Motor neuron (in vitro differentiated cells): ENCODE data around the gene CD180. TPM values are rescaled to one million over a fixed set of nuclear protein-coding genes. Genes with fewer than 3 reads are reported as not detected.
"Not testable (repeated sequence)": the region's sequence is repeated elsewhere in the genome, so short reads cannot be mapped to it uniquely, and the experiment has no call there.

ENCODE experiments used
- ATAC-seq, 8 experiments: fragments of 200-7000 bp; cut with Tn5 transposase; replicated peaks in 6 of 8; 2 replicates each; pipeline ENCODE4 v1.8.0; 2021; ENCODE audit warnings: mild to moderate bottlenecking in 8 of 8, moderate library complexity in 8 of 8
- H3K27ac ChIP-seq, 2 donors: fragments of 250-450 bp; sonication (Bioruptor Pico); 2 replicates each; pipeline ENCODE4 v1.9.0; 2021; ENCODE audit warnings: antibody characterized with exemption in 2 of 2, mild to moderate bottlenecking in 2 of 2, moderate library complexity in 1 of 2
- H3K4me1 ChIP-seq, 2 donors: fragments of 250-450 bp; sonication (Bioruptor Pico); replicated peaks in 1 of 2; 2 replicates each; pipeline ENCODE4 v1.6.1; 2021; ENCODE audit warnings: antibody characterized with exemption in 2 of 2, mild to moderate bottlenecking in 2 of 2, moderate library complexity in 1 of 2
- H3K4me3 ChIP-seq, 5 donors: fragments of 250-450 bp; sonication (Bioruptor Pico); 2 replicates each; pipeline ENCODE4 v1.9.0; 2021; ENCODE audit warnings: antibody characterized with exemption in 5 of 5, mild to moderate bottlenecking in 5 of 5, moderate library complexity in 4 of 5
- WGBS, 10 experiments: fragments of 450-650 bp; shearing (Covaris generic); methylation state at CpG; one replicate each; pipeline ENCODE4 v1.0.0; 2022; 5-methylcytosine and 5-hydroxymethylcytosine counted together
- in situ Hi-C, 9 experiments: fragments of 400-800 bp; cut with MboI; loops; one replicate each; pipeline ENCODE4 v1.15.0; 2021; ENCODE audit warnings: low sequenced_read_pairs in 9 of 9, low pct_unique_long_range_greater_than_20kb in 2 of 9; ENCODE audit not compliant: unreplicated experiment in 9 of 9
- total RNA-seq, 8 experiments: library from RNA; unstranded; fragments of 300-600 nt; gene quantifications; 2 replicates each; pipeline versions ENCODE4 v1.2.3 to v1.2.4, GENCODE V29; 2022

CD180 gene
- total RNA-seq, 8 experiments from 2014 or later, result under 0.01 to 13.4 (median 0.24) TPM

DNA sequence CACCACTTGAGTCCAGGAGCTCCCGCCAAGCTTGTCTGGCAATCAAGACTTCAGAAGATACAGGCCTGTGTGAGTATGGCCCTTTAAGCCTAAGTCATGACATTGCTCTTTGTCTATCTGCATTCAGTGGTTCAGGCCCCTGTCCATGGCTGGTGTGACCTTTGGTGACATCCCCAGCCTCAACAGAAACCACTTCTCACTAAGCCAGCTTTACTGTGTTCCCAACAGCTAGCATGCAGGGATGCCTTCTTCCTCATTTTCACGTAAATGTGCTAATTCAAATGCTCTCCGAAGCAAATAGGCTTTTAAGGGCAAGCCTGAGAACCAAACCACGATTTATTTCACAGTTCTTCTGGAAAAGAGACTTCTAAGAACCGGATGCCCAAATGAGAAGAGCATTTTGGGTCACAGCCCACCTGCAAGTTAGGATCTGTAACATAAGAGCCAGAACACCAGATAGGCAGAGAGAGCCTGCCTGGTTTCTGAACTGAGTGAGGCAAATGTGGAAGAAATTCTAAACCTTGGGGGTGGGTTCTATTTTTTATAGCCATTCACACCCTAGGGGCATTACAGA is 14.9 kb downstream of the CD180 start:
- ATAC-seq, result peak in 1 of 8 experiments; percentile 65
- in situ Hi-C loops, result loop anchor here in 1 of 9 experiments (25.0 kb wide), 1 partner anchor 869 kb away; no protein-coding TSS in a partner anchor
- Histone ChIP-seq H3K27ac (no peak overlapping the region), H3K4me1 (peaks cover 20 to 32% of the 10 kb centered on the region in 2 donors), H3K4me3 (no peak overlapping the region)
- WGBS, 10 experiments, result 18 to 64% (median 39%) methylated on average over 2 to 5 of the region's 5 CpGs; no CpG with 5 or more reads in 3 of the 10 experiments

DNA sequence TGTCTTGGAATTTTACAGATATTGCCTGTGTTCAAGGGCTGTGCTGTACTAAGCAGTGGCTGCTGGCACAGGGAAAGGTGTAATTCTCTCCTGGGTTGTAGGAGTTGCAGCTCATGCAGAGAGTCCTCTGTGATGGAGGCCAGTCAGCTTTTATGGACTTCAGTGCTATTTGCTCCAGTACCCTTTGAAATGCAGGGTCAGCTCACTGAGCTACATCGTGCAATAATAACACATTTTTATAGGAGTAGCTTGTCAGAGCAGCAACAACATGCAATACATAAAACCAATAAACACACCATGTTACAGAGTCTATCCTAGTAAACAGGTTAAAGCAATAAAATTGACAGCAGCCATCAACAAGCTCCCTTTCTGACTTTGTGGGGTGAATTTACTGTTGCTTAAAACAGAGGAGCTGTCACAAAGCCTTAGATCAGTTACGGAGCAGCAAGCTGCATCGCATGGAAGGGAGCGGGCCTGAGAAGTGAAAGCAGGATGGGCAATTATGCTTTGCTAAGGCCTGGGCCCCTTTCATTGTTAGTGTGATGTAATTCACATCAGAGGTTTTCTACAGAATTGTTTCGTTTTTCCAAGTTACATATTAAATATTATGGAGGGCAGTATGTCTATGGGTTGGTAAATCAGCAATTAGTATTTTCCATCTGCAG is 16.8 kb downstream of the CD180 start:
- peak in 5 of 8 experiments; percentile 48 to 87 (median 65) for ATAC-seq
- peak overlapping the region in 1 of 2 donors; percentile 30 for H3K27ac ChIP-seq
- 0 to 83% (median 73%) methylated on average over 1 to 5 of the region's 5 CpGs; no CpG with 5 or more reads in 2 of the 10 experiments for WGBS, 10 experiments
- peaks cover 20 to 32% of the 10 kb centered on the region in 2 donors for H3K4me1 ChIP-seq
- no peak overlapping the region for H3K4me3 ChIP-seq
- in situ Hi-C loops, result loop anchor here in 1 of 9 experiments (25.0 kb wide), 1 partner anchor 868 kb away; no protein-coding TSS in a partner anchor

DNA sequence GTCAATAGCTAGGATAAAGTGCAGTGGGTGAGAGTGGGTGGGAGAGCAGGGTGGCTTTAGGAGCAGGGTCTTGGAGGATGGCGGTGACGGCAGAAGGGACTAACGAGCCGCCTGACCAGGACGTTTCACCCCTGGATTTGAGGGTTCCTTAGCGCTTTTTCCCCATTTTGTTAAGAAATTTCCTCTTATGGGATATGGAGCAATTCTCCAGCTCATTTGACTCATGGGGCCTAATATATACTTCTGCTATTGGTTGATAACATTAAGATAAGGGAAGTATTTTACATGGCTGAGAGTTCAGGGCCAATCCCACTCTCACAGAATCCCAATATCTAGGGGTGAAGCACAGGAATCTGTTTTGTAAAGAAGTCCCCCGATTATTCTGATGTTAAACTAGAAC is 17.6 kb downstream of the CD180 start:
- H3K27ac ChIP-seq, result no peak overlapping the region
- peaks cover 20 to 32% of the 10 kb centered on the region in 2 donors for H3K4me1 ChIP-seq
- H3K4me3 ChIP-seq, result no peak overlapping the region
- in situ Hi-C loops, result loop anchor here in 1 of 9 experiments (25.0 kb wide), 1 partner anchor 867 kb away; no protein-coding TSS in a partner anchor
- ATAC-seq, result no peak
- WGBS, 10 experiments, result 40 to 100% (median 84%) methylated on average over 1 to 5 of the region's 7 CpGs; no CpG with 5 or more reads in 4 of the 10 experiments

DNA sequence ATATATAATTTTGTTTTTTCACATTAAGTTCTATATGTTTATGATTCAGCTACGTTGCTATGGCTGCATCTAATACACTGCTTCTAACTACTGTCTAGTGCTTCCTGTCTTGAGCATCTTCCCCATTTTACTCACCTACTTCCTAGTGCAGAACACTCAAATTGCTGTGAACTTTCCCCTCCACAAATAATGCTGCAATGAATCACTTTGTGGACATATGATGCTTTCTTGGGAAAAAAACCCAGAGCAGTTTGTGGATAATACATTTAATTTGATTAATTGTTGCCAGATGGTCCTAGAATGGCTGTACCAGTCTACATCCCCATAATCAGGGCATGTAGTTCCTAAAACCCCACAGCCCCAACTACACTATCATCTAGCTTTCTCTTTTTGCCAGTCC is 18.5 kb downstream of the CD180 start:
- in situ Hi-C loops, result loop anchor here in 1 of 9 experiments (25.0 kb wide), 1 partner anchor 866 kb away; no protein-coding TSS in a partner anchor
- no peak overlapping the region for H3K27ac ChIP-seq
- peaks cover 20 to 32% of the 10 kb centered on the region in 2 donors for H3K4me1 ChIP-seq
- H3K4me3 ChIP-seq, result no peak overlapping the region
- ATAC-seq, result peak in 1 of 8 experiments; percentile 6
- WGBS, 10 experiments, result 11 to 100% (median 25%) methylated on average over 1 of the region's 1 CpG; no CpG with 5 or more reads in 3 of the 10 experiments

DNA sequence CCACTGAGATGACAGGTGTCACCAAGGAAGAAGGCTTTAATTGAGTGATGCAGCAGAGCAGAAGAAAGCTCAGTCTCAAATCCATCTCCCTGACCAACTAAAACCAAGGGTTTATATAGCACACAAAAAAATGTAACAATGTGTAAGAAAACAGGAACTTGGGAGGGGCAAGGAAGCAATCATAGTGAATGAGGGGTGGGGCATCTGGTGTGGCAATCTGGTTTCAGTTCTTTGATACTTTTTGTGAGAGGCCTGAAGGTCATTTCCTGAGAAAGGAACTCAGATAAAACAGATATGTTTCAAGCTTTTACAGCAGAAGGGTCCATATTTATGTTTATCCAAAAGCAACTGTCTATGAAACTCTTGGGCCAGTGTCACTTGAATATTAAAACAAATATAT is 19.7 kb downstream of the CD180 start:
- no peak for ATAC-seq
- in situ Hi-C loops, result loop anchor here in 1 of 9 experiments (25.0 kb wide), 1 partner anchor 865 kb away; no protein-coding TSS in a partner anchor
- Histone ChIP-seq H3K4me3 (no peak overlapping the region), H3K4me1 (peaks cover 13 to 21% of the 10 kb centered on the region in 2 donors), H3K27ac (no peak overlapping the region)

DNA sequence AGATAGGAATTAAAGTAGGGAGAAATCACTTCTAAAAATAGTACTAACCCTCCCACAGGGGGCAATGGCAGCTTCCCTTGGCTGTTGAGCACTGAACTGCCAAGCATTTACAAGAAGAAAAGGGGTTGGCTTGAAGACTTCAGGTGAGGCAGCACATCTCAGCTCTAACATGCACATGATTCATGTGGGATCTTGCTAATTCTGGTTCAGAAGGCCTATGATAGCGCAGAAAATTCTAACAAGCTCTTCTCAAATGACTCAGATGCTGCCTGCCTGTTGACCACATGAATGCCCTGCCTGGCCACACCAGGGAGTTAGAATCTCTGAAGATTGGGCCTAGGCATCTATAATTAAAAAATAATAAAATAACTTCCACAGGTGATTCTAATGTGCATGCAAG is 22.6 kb downstream of the CD180 start:
- in situ Hi-C loops, result loop anchor here in 2 of 9 experiments (25.0 kb wide), 1 partner anchor 362 kb away; no protein-coding TSS in a partner anchor
- peaks cover 2 to 4% of the 10 kb centered on the region in 2 donors for H3K4me1 ChIP-seq
- WGBS, 10 experiments, result 83 to 100% (median 100%) methylated on average over 1 of the region's 1 CpG; no CpG with 5 or more reads in 5 of the 10 experiments
- H3K27ac ChIP-seq, result no peak overlapping the region
- ATAC-seq, result no peak
- no peak overlapping the region for H3K4me3 ChIP-seq

DNA sequence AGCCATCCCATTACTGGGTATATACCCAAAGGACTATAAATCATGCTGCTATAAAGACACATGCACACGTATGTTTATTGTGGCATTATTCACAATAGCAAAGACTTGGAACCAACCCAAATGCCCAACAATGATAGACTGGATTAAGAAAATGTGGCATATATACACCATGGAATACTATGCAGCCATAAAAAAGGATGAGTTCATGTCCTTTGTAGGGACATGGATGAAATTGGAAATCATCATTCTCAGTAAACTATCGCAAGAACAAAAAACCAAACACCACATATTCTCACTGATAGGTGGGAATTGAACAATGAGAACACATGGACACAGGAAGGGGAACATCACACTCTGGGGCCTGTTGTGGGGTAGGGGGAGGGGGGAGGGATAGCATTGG is 23.2 kb downstream of the CD180 start:
- not testable (repeated sequence) for H3K4me1 ChIP-seq, H3K4me3 ChIP-seq, ATAC-seq, H3K27ac ChIP-seq
- in situ Hi-C loops, result loop anchor here in 2 of 9 experiments (25.0 kb wide), 1 partner anchor 361 kb away; no protein-coding TSS in a partner anchor
- WGBS, 10 experiments, result no CpG with 5 or more reads among the region's 2 CpGs

DNA sequence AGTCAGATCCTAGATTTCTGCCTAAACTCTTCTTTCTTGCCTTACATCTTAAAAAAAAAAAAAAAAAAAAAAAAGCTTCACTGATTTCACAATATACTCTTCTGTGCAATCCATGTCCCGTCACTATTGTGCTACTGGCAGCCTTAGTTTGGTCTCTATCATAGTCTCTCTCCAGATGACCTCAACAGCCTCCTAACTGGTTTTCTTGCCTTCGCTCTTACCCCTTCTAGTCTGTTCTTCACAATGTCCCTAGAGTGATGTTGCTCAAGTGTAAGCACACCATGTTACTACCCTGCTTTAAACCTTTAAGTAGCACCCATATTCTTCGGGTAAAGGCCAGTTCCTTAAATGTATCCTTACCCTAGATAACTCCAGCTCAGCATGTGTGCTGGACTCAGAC is 25.8 kb downstream of the CD180 start:
- no peak overlapping the region for H3K27ac ChIP-seq
- in situ Hi-C loops, result loop anchor here in 2 of 9 experiments (25.0 kb wide), 1 partner anchor 358 kb away; no protein-coding TSS in a partner anchor
- peaks cover 0 to 2% of the 10 kb centered on the region in 2 donors for H3K4me1 ChIP-seq
- no peak overlapping the region for H3K4me3 ChIP-seq
- no peak for ATAC-seq
- WGBS, 10 experiments, result 68 to 100% (median 81%) methylated on average over 1 to 3 of the region's 3 CpGs

DNA sequence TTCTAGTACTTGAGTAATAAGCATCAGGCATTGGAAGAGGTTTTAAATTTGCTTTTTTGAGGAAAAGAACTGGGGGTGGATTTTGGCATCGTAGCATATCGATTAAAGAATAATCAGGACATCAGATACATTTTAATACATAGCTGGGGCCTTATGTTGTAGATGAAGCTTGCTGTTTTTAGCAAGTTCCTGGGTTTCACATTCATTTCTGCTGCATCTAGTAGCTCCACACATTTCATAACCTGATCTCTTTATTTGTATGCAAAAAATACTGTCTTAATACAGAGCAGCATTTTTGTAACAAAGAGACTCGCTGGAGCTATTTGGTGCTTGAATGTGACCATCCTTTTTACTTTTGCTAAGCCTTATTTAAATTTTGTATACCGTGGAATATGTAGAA is 28.5 kb downstream of the CD180 start:
- H3K4me3 ChIP-seq, result no peak overlapping the region
- in situ Hi-C loops, result loop anchor here in 2 of 9 experiments (25.0 kb wide), 1 partner anchor 356 kb away; no protein-coding TSS in a partner anchor
- H3K27ac ChIP-seq, result no peak overlapping the region
- no peak for ATAC-seq
- 66 to 100% (median 93%) methylated on average over 2 to 4 of the region's 4 CpGs for WGBS, 10 experiments
- peaks cover 0 to 2% of the 10 kb centered on the region in 2 donors for H3K4me1 ChIP-seq

DNA sequence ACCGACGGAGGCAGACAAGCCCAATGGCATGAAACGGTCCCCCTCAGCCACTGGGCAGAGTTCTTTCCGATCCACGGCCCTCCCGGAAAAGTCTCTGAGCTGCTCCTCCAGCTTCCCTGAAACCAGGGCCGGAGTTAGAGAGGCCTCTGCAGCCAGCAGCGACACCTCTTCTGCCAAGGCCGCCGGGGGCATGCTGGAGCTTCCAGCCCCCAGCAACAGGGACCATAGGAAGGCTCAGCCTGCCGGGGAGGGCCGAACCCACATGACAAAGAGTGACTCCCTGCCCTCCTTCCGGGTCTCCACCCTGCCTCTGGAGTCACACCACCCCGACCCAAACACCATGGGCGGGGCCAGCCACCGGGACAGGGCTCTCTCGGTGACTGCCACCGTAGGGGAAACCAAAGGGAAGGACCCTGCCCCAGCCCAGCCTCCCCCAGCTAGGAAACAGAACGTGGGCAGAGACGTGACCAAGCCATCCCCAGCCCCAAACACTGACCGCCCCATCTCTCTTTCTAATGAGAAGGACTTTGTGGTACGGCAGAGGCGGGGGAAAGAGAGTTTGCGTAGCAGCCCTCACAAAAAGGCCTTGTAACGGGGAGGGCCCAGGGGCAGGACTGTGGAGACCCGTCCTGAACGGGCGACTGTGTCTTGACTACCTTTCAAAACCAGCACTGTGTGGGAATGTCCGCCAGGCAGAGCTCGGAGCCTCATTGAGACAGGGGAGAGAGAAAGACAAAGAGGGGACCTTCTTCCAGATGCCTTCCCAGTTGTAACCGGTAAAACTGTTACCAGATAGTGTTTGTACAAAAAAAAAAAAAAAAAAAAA is 29.9 kb downstream of the CD180 start:
- no peak overlapping the region for H3K27ac ChIP-seq
- H3K4me3 ChIP-seq, result no peak overlapping the region
- peaks cover 0 to 2% of the 10 kb centered on the region in 2 donors for H3K4me1 ChIP-seq
- peak in 4 of 8 experiments; percentile 30 to 60 (median 42) for ATAC-seq
- in situ Hi-C loops, result loop anchor here in 2 of 9 experiments (25.0 kb wide), 1 partner anchor 354 kb away; no protein-coding TSS in a partner anchor
- WGBS, 10 experiments, result 51 to 100% (median 95%) methylated on average over 2 to 10 of the region's 31 CpGs; no CpG with 5 or more reads in 2 of the 10 experiments

DNA sequence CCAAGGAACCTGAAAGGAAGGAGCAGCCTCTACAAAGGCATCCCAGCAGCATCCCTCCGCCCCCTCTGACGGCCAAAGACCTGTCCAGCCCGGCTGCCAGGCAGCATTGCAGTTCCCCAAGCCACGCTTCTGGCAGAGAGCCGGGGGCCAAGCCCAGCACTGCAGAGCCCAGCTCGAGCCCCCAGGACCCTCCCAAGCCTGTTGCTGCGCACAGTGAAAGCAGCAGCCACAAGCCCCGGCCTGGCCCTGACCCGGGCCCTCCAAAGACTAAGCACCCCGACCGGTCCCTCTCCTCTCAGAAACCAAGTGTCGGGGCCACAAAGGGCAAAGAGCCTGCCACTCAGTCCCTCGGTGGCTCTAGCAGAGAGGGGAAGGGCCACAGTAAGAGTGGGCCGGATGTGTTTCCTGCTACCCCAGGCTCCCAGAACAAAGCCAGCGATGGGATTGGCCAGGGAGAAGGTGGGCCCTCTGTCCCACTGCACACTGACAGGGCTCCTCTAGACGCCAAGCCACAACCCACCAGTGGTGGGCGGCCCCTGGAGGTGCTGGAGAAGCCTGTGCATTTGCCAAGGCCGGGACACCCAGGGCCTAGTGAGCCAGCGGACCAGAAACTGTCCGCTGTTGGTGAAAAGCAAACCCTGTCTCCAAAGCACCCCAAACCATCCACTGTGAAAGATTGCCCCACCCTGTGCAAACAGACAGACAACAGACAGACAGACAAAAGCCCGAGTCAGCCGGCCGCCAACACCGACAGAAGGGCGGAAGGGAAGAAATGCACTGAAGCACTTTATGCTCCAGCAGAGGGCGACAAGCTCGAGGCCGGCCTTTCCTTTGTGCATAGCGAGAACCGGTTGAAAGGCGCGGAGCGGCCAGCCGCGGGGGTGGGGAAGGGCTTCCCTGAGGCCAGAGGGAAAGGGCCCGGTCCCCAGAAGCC is 30.8 kb downstream of the CD180 start:
- no peak overlapping the region for H3K27ac ChIP-seq
- WGBS, 10 experiments, result 0 to 100% (median 62%) methylated on average over 1 to 16 of the region's 36 CpGs; no CpG with 5 or more reads in 3 of the 10 experiments
- in situ Hi-C loops, result loop anchor here in 2 of 9 experiments (25.0 kb wide), 1 partner anchor 353 kb away; no protein-coding TSS in a partner anchor
- ATAC-seq, result peak in 4 of 8 experiments; percentile 73 to 93 (median 87)
- peaks cover 0 to 2% of the 10 kb centered on the region in 2 donors for H3K4me1 ChIP-seq
- no peak overlapping the region for H3K4me3 ChIP-seq
